Activated naive CD8-positive, alpha-beta T cell treated with anti-CD3 and anti-CD28 coated beads, Interleukin-2, amount 50 U/mL, for 24 hours (primary cell): Measurements from ENCODE around the gene ACO1.

Experiments used
- ATAC-seq: fragments of 150-1000 bp; cut with Tn5 transposase; one replicate; pipeline ENCODE4 v1.10.0; 2021
- DNase-seq: peaks from one replicate; pipeline ENCODE4 v3.0.0; 2021
- H3K27ac Mint-ChIP-seq: one replicate; pipeline ENCODE4 v1.8.0; 2021; ENCODE audit warnings: mild to moderate bottlenecking, mixed read lengths
- H3K27me3 Mint-ChIP-seq: one replicate; pipeline ENCODE4 v1.8.0; 2021; ENCODE audit warnings: mixed read lengths
- H3K36me3 Mint-ChIP-seq: one replicate; pipeline ENCODE4 v1.8.0; 2021; ENCODE audit warnings: low read depth, mixed read lengths
- H3K4me1 Mint-ChIP-seq: one replicate; pipeline ENCODE4 v1.8.0; 2021; ENCODE audit warnings: mixed read lengths
- H3K4me3 Mint-ChIP-seq: one replicate; pipeline ENCODE4 v1.8.0; 2021; ENCODE audit warnings: mild to moderate bottlenecking, moderate library complexity, mixed read lengths
- H3K9me3 Mint-ChIP-seq: one replicate; pipeline ENCODE4 v1.8.0; 2021; ENCODE audit warnings: mixed read lengths

Gene ACO1

GRCh38 chr9:32463500-32464293, 79.3 kb downstream of the ACO1 start:
- Mint-ChIP-seq H3K36me3 (peaks cover 6% of the 10 kb centered on the region), H3K27ac (no peak overlapping the region), H3K4me3 (no peak overlapping the region), H3K4me1 (no peaks in the 10 kb centered on the region), H3K9me3 (no peaks in the 10 kb centered on the region), H3K27me3 (no peaks in the 10 kb centered on the region)
- no peak for DNase-seq
- no peak for ATAC-seq

GRCh38 chr9:32468740-32469139, 84.3 kb downstream of the ACO1 start:
- no peak overlapping the region for H3K27ac Mint-ChIP-seq
- peaks cover 13% of the 10 kb centered on the region for H3K36me3 Mint-ChIP-seq
- no peak overlapping the region for H3K4me3 Mint-ChIP-seq
- no peaks in the 10 kb centered on the region for H3K27me3 Mint-ChIP-seq
- H3K9me3 Mint-ChIP-seq, result no peaks in the 10 kb centered on the region
- no peak for ATAC-seq
- H3K4me1 Mint-ChIP-seq, result no peaks in the 10 kb centered on the region
- DNase-seq, result no peak

GRCh38 chr9:32472344-32472743, 87.9 kb downstream of the ACO1 start:
- peaks cover 19% of the 10 kb centered on the region for H3K36me3 Mint-ChIP-seq
- no peaks in the 10 kb centered on the region for H3K27me3 Mint-ChIP-seq
- DNase-seq, result no peak
- no peaks in the 10 kb centered on the region for H3K9me3 Mint-ChIP-seq
- no peaks in the 10 kb centered on the region for H3K4me1 Mint-ChIP-seq
- H3K4me3 Mint-ChIP-seq, result no peak overlapping the region
- no peak for ATAC-seq
- H3K27ac Mint-ChIP-seq, result no peak overlapping the region

GRCh38 chr9:32483343-32483742, 98.9 kb downstream of the ACO1 start:
- Mint-ChIP-seq H3K27ac (no peak overlapping the region), H3K4me1 (no peaks in the 10 kb centered on the region), H3K9me3 (no peaks in the 10 kb centered on the region), H3K36me3 (peaks cover 32% of the 10 kb centered on the region), H3K4me3 (no peak overlapping the region), H3K27me3 (no peaks in the 10 kb centered on the region)
- ATAC-seq, result no peak
- DNase-seq, result no peak

DNA sequence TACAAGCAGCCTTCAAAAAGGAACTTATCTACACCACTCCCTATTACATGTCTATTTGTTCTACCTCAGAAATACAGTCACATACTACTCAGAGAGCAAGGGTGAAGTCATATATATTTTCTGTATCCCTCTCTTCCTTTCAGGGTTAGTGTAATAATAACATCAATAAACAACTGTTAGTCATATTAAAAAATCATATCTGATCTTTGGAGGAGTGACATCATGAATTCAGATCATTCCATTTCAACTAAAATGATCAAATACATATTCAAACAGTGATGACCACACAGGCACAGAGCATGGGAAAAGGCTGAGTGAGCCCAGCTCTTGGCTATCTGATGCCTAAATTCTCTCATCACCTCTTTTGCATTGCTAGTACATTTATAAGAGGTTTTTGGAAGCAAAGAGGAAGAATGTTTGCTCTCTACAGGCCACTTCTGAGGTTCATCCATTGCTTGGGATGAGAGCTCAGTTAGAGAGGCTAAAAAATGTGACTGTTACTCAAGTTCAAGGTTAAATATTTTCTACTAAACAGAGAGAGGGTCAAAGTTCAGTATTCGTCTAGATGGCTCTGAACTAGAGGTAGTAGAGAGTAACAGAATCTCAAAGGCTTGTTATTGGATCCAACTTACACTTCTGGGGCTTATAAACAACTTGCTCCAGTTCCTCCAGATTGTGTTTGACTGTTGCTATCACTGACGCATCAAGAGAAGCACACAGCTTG, 102.6 kb downstream of the ACO1 start:
- no peaks in the 10 kb centered on the region for H3K9me3 Mint-ChIP-seq
- no peaks in the 10 kb centered on the region for H3K27me3 Mint-ChIP-seq
- H3K4me1 Mint-ChIP-seq, result no peaks in the 10 kb centered on the region
- no peak overlapping the region for H3K27ac Mint-ChIP-seq
- H3K36me3 Mint-ChIP-seq, result peaks cover 25% of the 10 kb centered on the region
- no peak overlapping the region for H3K4me3 Mint-ChIP-seq
- DNase-seq (no peak), ATAC-seq (no peak)

DNA sequence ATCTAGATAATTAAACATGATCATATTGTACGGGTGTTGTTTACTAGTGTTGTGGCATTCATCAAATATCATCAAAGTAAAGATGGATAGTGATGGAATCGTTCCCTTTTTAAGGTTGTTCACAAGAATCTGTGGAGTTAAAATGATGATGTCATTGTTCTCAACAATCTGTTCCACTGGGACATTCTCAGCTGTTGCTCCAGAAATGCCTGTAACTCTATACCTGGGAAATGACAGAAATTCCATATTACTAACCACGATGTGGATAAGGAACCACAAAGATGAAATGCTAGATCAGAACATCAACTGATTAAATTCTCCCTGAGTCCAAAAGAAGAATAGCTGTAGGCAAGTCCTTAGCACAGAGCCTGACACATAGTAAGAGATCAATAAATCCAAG, 103.5 kb downstream of the ACO1 start:
- H3K36me3 Mint-ChIP-seq, result peaks cover 22% of the 10 kb centered on the region
- ATAC-seq (no peak), DNase-seq (no peak)
- H3K27me3 Mint-ChIP-seq, result no peaks in the 10 kb centered on the region
- H3K9me3 Mint-ChIP-seq, result no peaks in the 10 kb centered on the region
- no peak overlapping the region for H3K27ac Mint-ChIP-seq
- H3K4me3 Mint-ChIP-seq, result no peak overlapping the region
- H3K4me1 Mint-ChIP-seq, result no peaks in the 10 kb centered on the region

- Mint-ChIP-seq H3K27me3 (no peaks in the 10 kb centered on the region), H3K27ac (no peak overlapping the region), H3K4me3 (no peak overlapping the region), H3K36me3 (peaks cover 18% of the 10 kb centered on the region), H3K4me1 (no peaks in the 10 kb centered on the region), H3K9me3 (no peaks in the 10 kb centered on the region)
- DNase-seq (no peak), ATAC-seq (no peak)
Observed at GRCh38 chr9:32490601-32491000, 106.2 kb downstream of the ACO1 start.

- Mint-ChIP-seq H3K4me1 (no peaks in the 10 kb centered on the region), H3K27ac (no peak overlapping the region), H3K9me3 (no peaks in the 10 kb centered on the region), H3K36me3 (peaks cover 12% of the 10 kb centered on the region), H3K4me3 (no peak overlapping the region), H3K27me3 (no peaks in the 10 kb centered on the region)
- ATAC-seq (no peak), DNase-seq (no peak)
Observed at GRCh38 chr9:32497921-32498320, 113.5 kb downstream of the ACO1 start.

GRCh38 chr9:32500768-32501167, 116.3 kb downstream of the ACO1 start:
- DNase-seq (no peak), ATAC-seq (no peak)
- H3K36me3 Mint-ChIP-seq, result peaks cover 12% of the 10 kb centered on the region
- H3K27ac Mint-ChIP-seq, result no peak overlapping the region
- H3K9me3 Mint-ChIP-seq, result no peaks in the 10 kb centered on the region
- no peaks in the 10 kb centered on the region for H3K4me1 Mint-ChIP-seq
- no peak overlapping the region for H3K4me3 Mint-ChIP-seq
- no peaks in the 10 kb centered on the region for H3K27me3 Mint-ChIP-seq

- H3K36me3 Mint-ChIP-seq, result peaks cover 6% of the 10 kb centered on the region
- no peak for ATAC-seq
- H3K27ac Mint-ChIP-seq, result no peak overlapping the region
- no peak for DNase-seq
- no peaks in the 10 kb centered on the region for H3K4me1 Mint-ChIP-seq
- H3K9me3 Mint-ChIP-seq, result no peaks in the 10 kb centered on the region
- no peaks in the 10 kb centered on the region for H3K27me3 Mint-ChIP-seq
- H3K4me3 Mint-ChIP-seq, result no peak overlapping the region
Observed at GRCh38 chr9:32501868-32502267, 117.4 kb downstream of the ACO1 start.

DNA sequence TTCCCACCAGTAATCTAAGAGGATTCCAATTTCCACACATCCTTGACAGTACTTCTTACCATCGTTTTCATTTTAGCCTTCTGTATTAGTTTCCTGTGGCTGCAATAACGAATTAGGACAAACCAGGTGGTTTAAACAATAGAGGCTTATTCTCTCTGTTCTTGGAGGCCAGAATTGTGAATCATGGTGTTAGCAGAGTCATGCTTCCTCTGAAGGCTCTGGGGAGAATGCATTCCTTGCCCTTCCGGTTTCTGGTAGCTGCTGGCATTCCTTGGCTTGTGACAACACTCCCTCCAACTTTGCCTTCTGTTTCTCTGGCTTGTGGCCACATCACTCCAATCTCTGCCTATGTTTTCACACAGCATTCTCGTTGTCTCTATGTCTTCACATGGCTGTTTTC, 118.0 kb downstream of the ACO1 start:
- no peak for DNase-seq
- H3K9me3 Mint-ChIP-seq, result no peaks in the 10 kb centered on the region

DNA sequence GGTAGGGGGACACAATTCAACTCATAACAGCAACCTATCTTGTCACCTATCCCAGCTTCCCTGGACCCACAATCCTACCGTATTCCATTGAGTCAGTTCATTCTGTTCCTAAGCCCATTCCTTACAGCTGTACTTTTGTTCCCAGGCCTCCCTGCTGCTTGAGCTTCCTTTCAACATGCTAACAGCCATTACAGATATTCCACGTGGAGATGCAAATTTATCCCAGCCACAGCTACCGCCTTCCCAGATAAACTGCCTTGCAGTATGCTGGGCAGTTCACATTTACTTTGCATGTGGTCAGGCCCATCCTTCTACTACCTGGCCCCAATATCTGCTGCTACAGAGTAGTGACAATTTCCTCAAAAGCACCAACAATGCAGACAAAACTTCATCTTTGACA, 118.6 kb downstream of the ACO1 start:
- no peaks in the 10 kb centered on the region for H3K4me1 Mint-ChIP-seq
- DNase-seq, result no peak
- no peak overlapping the region for H3K27ac Mint-ChIP-seq
- ATAC-seq, result no peak
- H3K9me3 Mint-ChIP-seq, result no peaks in the 10 kb centered on the region
- no peak overlapping the region for H3K4me3 Mint-ChIP-seq
- peaks cover 6% of the 10 kb centered on the region for H3K36me3 Mint-ChIP-seq
- no peaks in the 10 kb centered on the region for H3K27me3 Mint-ChIP-seq

More for the DNA sequence above, 118.0 kb downstream of the ACO1 start:
- Mint-ChIP-seq H3K4me3 (no peak overlapping the region), H3K27ac (no peak overlapping the region), H3K4me1 (no peaks in the 10 kb centered on the region), H3K27me3 (no peaks in the 10 kb centered on the region), H3K36me3 (peaks cover 6% of the 10 kb centered on the region)
- ATAC-seq, result no peak
